Astrocyte (in vitro differentiated cells and primary cell): Measurements from ENCODE around the gene NEU1. TPM values are rescaled to one million over a fixed set of nuclear protein-coding genes. Genes with fewer than 3 reads are reported as not detected.

Experiments used
- DNase-seq: peaks from one replicate; pipeline ENCODE4 v3.0.0-alpha.2; 2010; ENCODE audit warnings: low read depth
- FAIRE-seq: peaks from 2 replicates; lab custom pipeline; 2011; peaks lifted over from hg19 to GRCh38; lab: Jason Lieb, UNC
- H2AFZ ChIP-seq: 2 replicates; pipeline ENCODE4 v1.6.0; 2012; ENCODE audit warnings: low read depth, low read length, inconsistent platforms
- H3K27ac ChIP-seq: 2 replicates; pipeline ENCODE4 v1.5.1; 2011; ENCODE audit warnings: low read depth, low read length, inconsistent platforms
- H3K27me3 ChIP-seq: 2 replicates; pipeline ENCODE4 v1.6.0; 2011; ENCODE audit warnings: low read length, inconsistent platforms; ENCODE audit not compliant: insufficient read depth
- H3K36me3 ChIP-seq: 2 replicates; pipeline ENCODE4 v1.5.1; 2011; ENCODE audit warnings: low read length, inconsistent platforms; ENCODE audit not compliant: insufficient read depth
- H3K4me1 ChIP-seq: 2 replicates; pipeline ENCODE4 v1.5.1; 2011; ENCODE audit warnings: low read length, inconsistent platforms; ENCODE audit not compliant: insufficient read depth
- H3K4me2 ChIP-seq: 2 replicates; pipeline ENCODE4 v1.6.0; 2012; ENCODE audit warnings: low read length, inconsistent platforms
- H3K4me3 ChIP-seq: 2 replicates; pipeline ENCODE4 v1.5.1; 2011; ENCODE audit warnings: low read depth, mild to moderate bottlenecking, low read length, inconsistent platforms; ENCODE audit not compliant: insufficient read depth
- H3K79me2 ChIP-seq: 2 replicates; pipeline ENCODE4 v1.6.0; 2012; ENCODE audit warnings: mild to moderate bottlenecking, low read length, inconsistent platforms; ENCODE audit not compliant: insufficient read depth
- H3K9ac ChIP-seq: 2 replicates; pipeline ENCODE4 v1.6.0; 2012; ENCODE audit warnings: mild to moderate bottlenecking, low read length, inconsistent platforms
- H3K9me3 ChIP-seq: 2 replicates; pipeline ENCODE4 v1.5.1; 2012; ENCODE audit warnings: low read depth, mild to moderate bottlenecking, low read length, inconsistent platforms; ENCODE audit not compliant: insufficient read depth
- H4K20me1 ChIP-seq: 2 replicates; pipeline ENCODE4 v1.6.0; 2012; ENCODE audit warnings: low read length, inconsistent platforms; ENCODE audit not compliant: insufficient read depth
- H3K27ac Mint-ChIP-seq: one replicate; pipeline ENCODE4 v1.8.0; 2021; ENCODE audit warnings: mild to moderate bottlenecking, mixed read lengths; ENCODE audit not compliant: unreplicated experiment
- H3K27me3 Mint-ChIP-seq: one replicate; pipeline ENCODE4 v1.8.0; 2021; ENCODE audit warnings: low read depth, mixed read lengths; ENCODE audit not compliant: unreplicated experiment
- H3K36me3 Mint-ChIP-seq: one replicate; pipeline ENCODE4 v1.8.0; 2021; ENCODE audit warnings: low read depth, mixed read lengths; ENCODE audit not compliant: unreplicated experiment
- H3K4me1 Mint-ChIP-seq: one replicate; pipeline ENCODE4 v1.8.0; 2021; ENCODE audit warnings: low read depth, mixed read lengths; ENCODE audit not compliant: unreplicated experiment
- H3K4me3 Mint-ChIP-seq: one replicate; pipeline ENCODE4 v1.8.0; 2021; ENCODE audit warnings: mild to moderate bottlenecking, moderate library complexity, mixed read lengths; ENCODE audit not compliant: unreplicated experiment
- H3K9me3 Mint-ChIP-seq: one replicate; pipeline ENCODE4 v1.8.0; 2021; ENCODE audit warnings: mild to moderate bottlenecking, mixed read lengths; ENCODE audit not compliant: unreplicated experiment
- CTCF ChIP-seq: IDR thresholded peaks from 2 replicates; pipeline ENCODE4 v1.5.1; 2011; ENCODE audit warnings: low read depth, mild to moderate bottlenecking, inconsistent platforms, low read length, moderate library complexity; ENCODE audit not compliant: insufficient read depth
- EZH2 ChIP-seq: IDR thresholded peaks from 2 replicates; pipeline ENCODE4 v1.6.1; 2012; ENCODE audit warnings: mild to moderate bottlenecking, low read length, inconsistent platforms; ENCODE audit not compliant: insufficient read depth
- total RNA-seq: library from RNA; stranded (reverse); gene quantifications from 2 replicates; pipeline ENCODE4 v1.2.1, GENCODE V29; 2021

NEU1 gene
- total RNA-seq, 1 donor from 2014 or later = 47.3 TPM

- H3K4me1 Mint-ChIP-seq = peaks cover 11% of the 10 kb centered on the region
- Histone ChIP-seq H3K4me3 (peak overlapping the region; percentile 79), H3K27ac (no peak overlapping the region)
Measured at GRCh38 chr6:31898383-31899011, 35.9 kb upstream of the NEU1 start.

GRCh38 chr6:31897612-31898382 is 35.2 kb upstream of the NEU1 start, which contains the start of gene EHMT2:
Gene EHMT2, minus strand, starts transcription at chr6:31897698. Its CDS starts 21 bp downstream, at chr6:31897677.
- DNase-seq (peak; percentile 48), FAIRE-seq (no peak)
- peak within 1 kb of the TSS; percentile 58 for H3K27ac Mint-ChIP-seq
- peaks cover 11% of the 10 kb centered on the region for H3K4me1 Mint-ChIP-seq
- Histone ChIP-seq H3K4me1 (peaks cover 20% of the 10 kb centered on the region), H3K4me2 (peak within 1 kb of the TSS; percentile 98), H3K9ac (peak within 1 kb of the TSS; percentile 83), H2AFZ (peak within 1 kb of the TSS; percentile 73), H3K27me3 (no peaks in the 10 kb centered on the region), H4K20me1 (peaks cover 4% of the 10 kb centered on the region), H3K9me3 (no peaks in the 10 kb centered on the region), H3K79me2 (peaks cover 14% of the 10 kb centered on the region), H3K27ac (peak within 1 kb of the TSS; percentile 58), H3K4me3 (peak within 1 kb of the TSS; percentile 79), H3K36me3 (peaks cover 8% of the 10 kb centered on the region)
- H3K36me3 Mint-ChIP-seq = peaks cover 2% of the 10 kb centered on the region
- no peaks in the 10 kb centered on the region for H3K9me3 Mint-ChIP-seq
- TF ChIP-seq CTCF (no peak), EZH2 (no peak)
- H3K27me3 Mint-ChIP-seq = no peaks in the 10 kb centered on the region
- H3K4me3 Mint-ChIP-seq = peak within 1 kb of the TSS; percentile 98

More at GRCh38 chr6:31898383-31899011, 35.9 kb upstream of the NEU1 start:
- H3K36me3 Mint-ChIP-seq = peaks cover under 1% of the 10 kb centered on the region
- peak overlapping the region; percentile 83 for H3K9ac ChIP-seq
- H3K4me3 Mint-ChIP-seq = peak overlapping the region; percentile 98
- peaks cover 4% of the 10 kb centered on the region for H3K36me3 ChIP-seq
- no peaks in the 10 kb centered on the region for H3K27me3 Mint-ChIP-seq
- FAIRE-seq = no peak
- H3K9me3 Mint-ChIP-seq = no peaks in the 10 kb centered on the region
- no peak overlapping the region for H3K27ac Mint-ChIP-seq
- peak overlapping the region; percentile 73 for H2AFZ ChIP-seq
- no peaks in the 10 kb centered on the region for H3K9me3 ChIP-seq
- peaks cover 20% of the 10 kb centered on the region for H3K4me1 ChIP-seq
- peaks cover 14% of the 10 kb centered on the region for H3K79me2 ChIP-seq
- TF ChIP-seq CTCF (no peak), EZH2 (no peak)
- H3K27me3 ChIP-seq = no peaks in the 10 kb centered on the region
- H4K20me1 ChIP-seq = peaks cover 4% of the 10 kb centered on the region
- DNase-seq = peak; percentile 32
- peak overlapping the region; percentile 98 for H3K4me2 ChIP-seq
